Activated CD4-positive, alpha-beta T cell treated with anti-CD3 and anti-CD28 coated beads, Interleukin-2, amount 50 U/mL, for 16 hours (primary cell): ENCODE results near the gene C2orf80.
"Not testable (repeated sequence)": the region's sequence is repeated elsewhere in the genome, so short reads cannot be mapped to it uniquely, and the experiment has no call there.

ENCODE experiments used
- DNase-seq: peaks from one replicate; pipeline ENCODE4 v3.0.0-alpha.2; 2020

Gene C2orf80

DNA sequence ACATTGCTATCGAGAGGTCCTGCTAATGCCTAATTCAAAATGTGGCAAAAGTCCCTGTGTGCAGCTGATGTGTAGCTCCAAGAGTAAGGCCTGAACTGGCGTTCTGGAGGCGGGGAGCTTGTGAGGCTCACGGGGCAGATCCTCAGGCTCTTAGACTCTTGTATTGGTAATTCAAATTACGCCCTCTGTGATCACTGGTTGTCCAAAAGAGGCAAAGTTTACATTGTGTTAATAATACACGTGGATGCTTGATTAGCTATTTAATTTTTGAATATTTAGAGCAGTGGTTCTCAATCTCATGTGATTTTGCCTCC, 14.0 kb downstream of the C2orf80 start:
- no peak for DNase-seq

DNA sequence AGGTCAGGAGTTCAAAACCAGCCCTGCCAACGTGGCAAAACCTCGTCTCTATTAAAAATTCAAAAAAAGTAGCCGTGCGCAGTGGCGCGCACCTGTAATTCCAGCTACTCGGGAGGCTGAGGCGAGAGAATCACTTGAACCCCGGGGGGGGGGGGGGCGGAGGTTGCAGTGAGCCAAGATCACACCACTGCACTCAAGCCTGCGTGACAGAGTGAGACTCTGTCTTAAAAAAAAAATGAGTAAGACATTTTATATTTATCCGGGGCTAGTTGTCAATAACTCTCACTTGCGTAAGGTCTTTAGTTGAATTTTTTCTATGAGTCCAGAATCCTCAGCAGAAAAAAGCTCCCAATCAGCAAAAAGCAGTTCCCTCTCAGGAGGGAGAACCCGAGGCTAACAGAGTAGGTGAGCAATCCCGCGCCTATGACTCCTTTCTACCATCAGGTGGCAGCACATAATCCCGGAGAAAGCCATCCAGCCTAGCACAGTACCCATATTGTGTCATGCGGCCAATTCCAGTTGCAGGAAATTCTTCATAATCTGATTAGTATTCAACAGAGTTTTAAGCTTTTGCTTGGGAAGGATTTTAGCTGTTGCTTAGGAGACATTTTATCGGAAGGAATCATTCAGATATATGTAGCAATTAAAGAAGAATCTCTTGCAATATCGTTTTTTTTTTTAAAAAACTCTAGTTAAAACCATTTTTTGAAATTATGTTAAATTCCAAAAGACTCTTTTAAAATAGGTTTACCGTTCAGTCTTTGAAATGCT, 14.6 kb downstream of the C2orf80 start:
- DNase-seq, result peak; percentile 74

DNA sequence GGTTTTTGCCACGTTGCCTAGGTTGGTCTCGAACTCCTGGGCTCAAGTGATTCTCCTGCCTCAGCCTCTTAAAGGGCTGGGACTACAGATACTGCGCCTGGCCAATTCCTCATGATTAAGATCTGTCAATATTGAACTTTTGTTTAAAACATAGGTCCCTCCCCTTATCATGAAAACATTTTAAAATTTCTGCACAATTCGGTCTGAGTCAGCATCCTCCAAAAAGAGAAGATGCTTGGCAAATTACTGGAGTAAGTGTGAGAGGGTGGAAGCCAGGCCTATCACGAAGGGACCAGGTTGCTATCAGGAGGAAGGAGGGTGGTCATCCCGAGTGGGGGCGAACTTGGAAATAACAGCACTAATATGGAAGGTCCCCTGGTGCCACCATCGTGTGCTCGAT, 15.7 kb downstream of the C2orf80 start:
- DNase-seq, result no peak

DNA sequence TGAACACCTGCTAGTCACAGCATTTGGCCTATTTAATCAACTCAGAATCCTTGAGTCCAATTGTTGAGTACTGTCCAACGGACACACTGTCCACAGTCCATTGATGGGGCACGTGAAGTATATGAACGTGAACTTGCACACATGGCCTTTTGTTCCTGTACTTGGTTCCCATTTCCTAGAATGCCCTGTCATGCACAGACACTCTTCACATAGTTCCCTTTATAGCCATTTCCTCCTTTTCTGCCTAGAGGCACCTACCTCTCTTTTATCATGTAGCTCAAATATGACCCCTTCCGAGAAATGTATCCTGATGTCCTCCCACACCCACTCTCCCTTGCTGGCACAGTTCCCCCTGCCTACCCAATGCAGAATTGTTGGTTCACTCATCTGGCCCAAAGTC, 17.7 kb downstream of the C2orf80 start:
- no peak for DNase-seq

DNA sequence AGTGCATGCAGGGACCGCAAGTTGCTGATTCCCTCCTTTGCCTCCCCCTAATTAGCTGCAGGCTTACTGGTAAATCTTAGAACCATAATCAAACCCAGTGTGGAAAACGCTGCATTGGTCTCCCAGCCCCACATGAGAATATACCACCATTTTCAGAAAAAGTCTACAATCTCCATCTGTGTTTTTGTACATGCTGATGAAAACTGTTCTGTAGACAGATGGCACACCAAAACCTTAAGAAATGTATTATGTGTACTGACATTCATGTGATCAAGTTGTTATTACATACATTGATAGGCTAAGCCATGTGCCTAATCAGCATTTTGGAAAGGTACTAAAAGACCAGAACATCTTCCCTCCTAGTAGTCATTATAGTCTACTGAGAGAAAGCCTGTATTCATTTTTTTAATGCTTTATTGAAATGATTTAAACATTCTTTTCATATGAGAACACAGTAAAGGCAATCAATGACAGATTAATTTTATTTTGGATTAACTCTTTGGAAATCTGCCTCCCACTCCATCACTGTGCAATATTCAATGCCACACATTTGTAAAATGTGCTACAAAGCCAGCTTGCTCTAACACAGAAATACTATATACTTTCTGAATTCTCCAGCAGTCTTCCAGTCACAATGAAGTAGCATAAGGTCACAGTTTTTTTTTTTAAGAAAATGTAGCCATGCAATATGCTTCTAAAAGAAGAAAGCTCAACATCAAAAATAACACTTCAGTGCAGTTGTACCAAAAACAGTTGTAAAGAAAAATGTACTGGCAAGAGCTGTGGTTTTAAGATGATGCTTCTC, 24.7 kb downstream of the C2orf80 start:
- DNase-seq, result no peak

GRCh38 chr2:208163489-208163888, 26.3 kb downstream of the C2orf80 start, which contains the start of gene CRYGA:
TSS of gene CRYGA (minus strand) at chr2:208163589. CDS start at chr2:208163556, 33 bp downstream.
- DNase-seq, result no peak

GRCh38 chr2:208156439-208156838, 33.4 kb downstream of the C2orf80 start:
- DNase-seq, result no peak

GRCh38 chr2:208153156-208153555, 36.7 kb downstream of the C2orf80 start:
- DNase-seq, result no peak

GRCh38 chr2:208150956-208151355, 38.9 kb downstream of the C2orf80 start:
- DNase-seq, result no peak

- DNase-seq, result no peak
These were observed 39.7 kb downstream of the C2orf80 start for GRCh38 chr2:208150094-208150493.

DNA sequence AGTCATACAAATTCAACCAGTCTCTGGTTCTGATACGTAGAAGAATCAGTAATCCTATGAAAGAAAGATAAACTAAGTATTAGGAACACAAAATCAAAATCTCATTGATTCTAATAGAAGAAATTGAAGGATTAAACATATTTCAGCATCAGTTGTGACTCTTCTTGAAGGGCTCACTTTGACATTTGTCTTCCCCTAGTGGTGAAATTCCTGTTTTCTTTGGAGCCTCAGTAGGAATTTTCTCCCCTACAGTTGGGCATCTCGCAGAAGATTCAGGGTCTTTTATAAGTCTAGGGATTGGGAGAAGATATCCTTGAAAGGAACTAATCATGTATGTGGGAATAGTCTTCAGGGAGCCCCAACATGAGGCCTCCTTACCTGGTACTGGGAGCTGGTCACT, 41.0 kb downstream of the C2orf80 start:
- DNase-seq, result no peak

DNA sequence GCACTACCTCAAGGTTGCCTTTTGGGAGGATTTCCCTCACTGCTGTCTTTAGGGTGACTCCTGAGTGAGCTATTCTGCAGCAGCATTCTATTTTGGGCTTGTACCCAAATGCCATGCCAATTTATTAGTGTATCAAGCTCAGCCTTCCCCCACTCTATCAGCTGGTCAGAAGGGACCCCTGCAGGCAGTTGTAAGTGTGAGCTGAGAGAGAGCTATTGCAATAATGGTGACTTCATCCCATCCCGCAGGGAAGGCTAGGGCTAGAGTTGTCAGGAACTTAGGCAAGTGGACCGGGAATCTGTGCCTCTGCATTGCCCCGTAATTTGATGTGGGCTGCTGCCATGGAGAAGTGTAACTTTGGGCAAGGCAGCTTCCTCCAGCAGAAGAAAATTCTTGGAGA, 42.1 kb downstream of the C2orf80 start:
- DNase-seq, result no peak

DNA sequence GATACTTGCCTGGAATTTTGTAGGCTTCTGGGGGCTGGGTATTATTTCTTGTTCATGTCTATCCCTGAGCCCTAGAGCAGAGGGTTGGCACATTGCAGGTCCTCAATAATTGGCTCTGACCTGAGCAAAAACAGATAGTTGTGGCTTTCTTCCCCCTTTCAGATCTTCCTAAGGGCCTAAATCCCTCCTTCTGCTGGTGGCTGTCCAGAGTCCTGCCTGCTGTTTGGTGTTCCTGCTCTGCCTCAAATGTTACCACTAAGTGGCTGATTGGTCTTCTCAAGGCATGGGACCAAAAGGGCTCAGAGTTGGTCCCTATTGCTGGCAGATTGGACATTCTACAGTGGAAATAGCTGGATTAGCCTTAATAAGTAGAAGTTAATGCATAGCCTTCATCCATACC, 42.8 kb downstream of the C2orf80 start:
- no peak for DNase-seq

DNA sequence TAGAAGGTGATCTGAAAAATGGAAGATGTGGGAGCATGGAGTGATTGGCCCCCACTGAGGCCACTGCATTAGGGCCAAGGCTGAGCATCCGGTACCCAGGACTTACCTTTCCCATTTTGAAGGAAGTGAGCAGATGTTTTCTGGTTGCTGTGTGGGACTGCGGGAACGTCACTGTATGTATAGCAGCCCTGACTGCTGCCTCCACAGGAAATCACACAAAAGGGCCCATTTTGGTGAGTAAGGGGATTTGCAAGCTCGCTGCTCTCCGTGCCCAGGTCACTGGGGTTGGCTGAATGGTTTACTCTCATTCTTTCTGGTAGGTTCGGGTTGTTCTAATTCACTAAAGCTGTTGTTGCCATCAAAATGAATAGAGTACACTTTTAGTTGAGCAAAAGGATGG, 43.8 kb downstream of the C2orf80 start, which contains the start of gene CRYGB:
TSS of gene CRYGB (minus strand) at position 153 of the 400 bp plus-strand sequence. CDS start at position 115, 38 bp downstream.
- DNase-seq, result no peak

DNA sequence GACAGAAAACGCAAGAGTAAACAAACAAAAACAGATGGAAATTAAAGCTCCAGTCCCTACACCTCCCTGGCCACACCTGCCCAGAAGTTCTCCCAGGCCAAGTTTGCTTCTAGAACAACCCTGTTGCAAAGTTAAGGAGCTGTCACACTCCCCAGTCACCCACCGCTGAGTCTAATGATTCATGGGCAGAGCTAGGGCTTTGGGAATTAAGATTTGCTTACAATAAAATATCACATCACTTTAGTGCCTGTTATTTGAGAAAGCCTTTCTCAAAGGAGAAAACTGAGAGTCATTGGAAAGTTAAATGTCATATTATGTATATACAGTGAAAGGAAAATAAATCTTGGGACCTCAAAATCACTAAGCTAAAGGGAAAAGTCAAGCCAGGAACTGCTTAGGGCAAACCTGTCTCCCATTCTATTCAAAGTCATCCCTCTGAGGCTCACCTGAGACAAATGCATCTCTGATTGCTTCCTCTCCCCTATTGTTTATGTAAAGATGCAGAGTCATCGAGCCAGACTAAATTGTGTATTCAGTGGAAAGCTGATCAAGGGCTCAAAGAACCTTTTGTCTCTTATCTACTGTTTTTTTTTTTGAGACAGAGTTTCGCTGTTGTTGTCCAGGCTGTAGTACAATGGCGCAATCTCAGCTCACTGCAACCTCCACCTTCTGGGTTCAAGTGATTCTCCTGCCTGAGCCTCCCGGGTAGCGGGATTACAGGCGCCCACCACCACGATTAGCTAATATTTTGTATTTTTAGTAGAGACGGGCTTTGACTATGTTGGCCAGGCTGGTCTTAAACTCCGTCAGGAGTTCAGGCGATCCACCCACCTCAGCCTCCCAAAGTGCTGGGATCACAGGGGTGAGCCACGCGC, 46.7 kb downstream of the C2orf80 start:
- DNase-seq, result no peak

GRCh38 chr2:208142240-208142924, 47.4 kb downstream of the C2orf80 start:
- DNase-seq, result no peak

DNA sequence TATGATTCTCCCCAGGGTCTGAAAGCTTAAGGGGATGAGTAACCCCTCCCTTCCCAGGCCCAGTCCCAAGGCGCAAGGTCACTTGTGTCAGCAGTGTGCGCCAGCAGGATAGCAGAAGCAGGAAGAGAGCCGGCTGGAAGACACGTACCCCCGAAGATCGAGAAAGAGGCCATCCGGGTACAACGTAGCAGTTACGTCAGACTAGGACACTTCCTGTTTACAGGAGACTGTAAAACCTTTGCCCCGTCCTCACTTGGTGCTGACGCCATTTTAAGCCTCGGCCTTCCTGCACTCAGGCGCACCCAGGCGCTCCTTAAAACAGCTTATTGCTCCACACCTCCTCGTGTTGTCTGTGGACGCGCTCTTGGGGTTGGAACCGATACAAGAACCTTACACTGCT, 50.4 kb downstream of the C2orf80 start:
- no peak for DNase-seq

DNA sequence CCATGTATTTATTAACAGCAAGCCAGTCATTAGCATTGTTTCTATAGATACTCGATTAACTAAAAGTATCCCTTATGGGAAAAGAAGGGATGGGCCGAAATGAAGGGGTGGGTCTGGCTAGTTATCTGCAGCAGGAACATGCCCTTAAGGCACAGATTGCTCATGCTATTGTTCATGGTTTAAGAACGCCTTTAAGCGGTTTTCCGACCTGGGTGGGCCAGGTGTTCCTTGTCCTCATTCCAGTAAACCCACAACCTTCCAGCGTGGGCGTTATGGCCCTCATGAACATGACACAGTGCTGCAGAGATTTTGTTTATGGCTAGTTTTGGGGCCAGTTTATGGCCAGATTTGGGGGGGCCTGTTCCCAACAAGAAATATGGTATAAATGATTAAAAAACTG, 51.5 kb downstream of the C2orf80 start:
- not testable (repeated sequence) for DNase-seq

- DNase-seq, result no peak
These were observed 53.1 kb downstream of the C2orf80 start for GRCh38 chr2:208136716-208137094.

GRCh38 chr2:208135794-208136715, 53.8 kb downstream of the C2orf80 start:
- no peak for DNase-seq

GRCh38 chr2:208134928-208135586, 54.8 kb downstream of the C2orf80 start:
- DNase-seq, result peak; percentile 27
